Gastroesophageal sphincter (tissue), 3 donors: Measurements from ENCODE around the gene NGRN.

Experiments
- EP300 ChIP-seq: sonication (generic); formaldehyde crosslinking; IDR thresholded peaks from one replicate; pipeline ENCODE4 v1.6.1; 2017; ENCODE audit warnings: antibody characterized with exemption, mild to moderate bottlenecking
- POLR2A ChIP-seq, 2 donors: fragments of 450-650 bp; IDR thresholded peaks; one replicate each; pipeline ENCODE4 v1.6.1; 2017; ENCODE audit warnings: antibody characterized with exemption in 2 of 2, mild to moderate bottlenecking in 2 of 2, moderate library complexity in 1 of 2
- POLR2AphosphoS5 ChIP-seq: sonication (generic); formaldehyde crosslinking; IDR thresholded peaks from one replicate; pipeline ENCODE4 v1.6.1; 2017; ENCODE audit warnings: antibody characterized with exemption
- TF ChIP-seq, protein P1 (sequence below), 4 experiments: fragments of 200-600 bp in 2 of 4; fragments of 450-650 bp in 2 of 4; sonication (generic) in 1 of 4; IDR thresholded peaks; one replicate each; pipeline ENCODE4 v1.5.1; 2017 to 2019; ENCODE audit warnings: antibody characterized with exemption in 4 of 4, mild to moderate bottlenecking in 2 of 4, moderate library complexity in 2 of 4

DNA sequence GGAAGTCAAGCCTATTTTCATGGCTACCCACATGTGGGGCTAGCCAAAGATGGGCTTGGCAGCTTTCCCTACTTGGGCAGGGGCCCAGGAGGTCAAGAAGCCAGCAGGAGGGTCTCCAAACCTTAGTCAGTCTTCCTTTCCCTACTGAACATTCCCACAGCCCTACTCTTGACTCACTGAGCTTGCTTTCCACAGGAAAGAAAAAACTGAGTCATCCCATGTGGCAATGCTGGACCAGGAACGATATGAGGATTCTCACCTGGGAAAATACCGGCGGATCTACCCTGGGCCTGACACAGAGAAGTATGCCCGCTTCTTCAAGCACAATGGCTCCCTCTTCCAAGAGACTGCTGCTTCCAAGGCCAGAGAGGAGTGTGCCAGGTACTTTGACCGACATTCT, 3.7 kb upstream of the NGRN start:
- TF ChIP-seq, protein P1, sequence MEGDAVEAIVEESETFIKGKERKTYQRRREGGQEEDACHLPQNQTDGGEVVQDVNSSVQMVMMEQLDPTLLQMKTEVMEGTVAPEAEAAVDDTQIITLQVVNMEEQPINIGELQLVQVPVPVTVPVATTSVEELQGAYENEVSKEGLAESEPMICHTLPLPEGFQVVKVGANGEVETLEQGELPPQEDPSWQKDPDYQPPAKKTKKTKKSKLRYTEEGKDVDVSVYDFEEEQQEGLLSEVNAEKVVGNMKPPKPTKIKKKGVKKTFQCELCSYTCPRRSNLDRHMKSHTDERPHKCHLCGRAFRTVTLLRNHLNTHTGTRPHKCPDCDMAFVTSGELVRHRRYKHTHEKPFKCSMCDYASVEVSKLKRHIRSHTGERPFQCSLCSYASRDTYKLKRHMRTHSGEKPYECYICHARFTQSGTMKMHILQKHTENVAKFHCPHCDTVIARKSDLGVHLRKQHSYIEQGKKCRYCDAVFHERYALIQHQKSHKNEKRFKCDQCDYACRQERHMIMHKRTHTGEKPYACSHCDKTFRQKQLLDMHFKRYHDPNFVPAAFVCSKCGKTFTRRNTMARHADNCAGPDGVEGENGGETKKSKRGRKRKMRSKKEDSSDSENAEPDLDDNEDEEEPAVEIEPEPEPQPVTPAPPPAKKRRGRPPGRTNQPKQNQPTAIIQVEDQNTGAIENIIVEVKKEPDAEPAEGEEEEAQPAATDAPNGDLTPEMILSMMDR (IDR thresholded peaks at IDR 0.05): no peak
- TF ChIP-seq EP300 (no peak), POLR2AphosphoS5 (no peak), POLR2A (IDR thresholded peaks at IDR 0.05) (no peak)
